ENCODE data around the gene CHMP6.

CHMP6 gene

DNA sequence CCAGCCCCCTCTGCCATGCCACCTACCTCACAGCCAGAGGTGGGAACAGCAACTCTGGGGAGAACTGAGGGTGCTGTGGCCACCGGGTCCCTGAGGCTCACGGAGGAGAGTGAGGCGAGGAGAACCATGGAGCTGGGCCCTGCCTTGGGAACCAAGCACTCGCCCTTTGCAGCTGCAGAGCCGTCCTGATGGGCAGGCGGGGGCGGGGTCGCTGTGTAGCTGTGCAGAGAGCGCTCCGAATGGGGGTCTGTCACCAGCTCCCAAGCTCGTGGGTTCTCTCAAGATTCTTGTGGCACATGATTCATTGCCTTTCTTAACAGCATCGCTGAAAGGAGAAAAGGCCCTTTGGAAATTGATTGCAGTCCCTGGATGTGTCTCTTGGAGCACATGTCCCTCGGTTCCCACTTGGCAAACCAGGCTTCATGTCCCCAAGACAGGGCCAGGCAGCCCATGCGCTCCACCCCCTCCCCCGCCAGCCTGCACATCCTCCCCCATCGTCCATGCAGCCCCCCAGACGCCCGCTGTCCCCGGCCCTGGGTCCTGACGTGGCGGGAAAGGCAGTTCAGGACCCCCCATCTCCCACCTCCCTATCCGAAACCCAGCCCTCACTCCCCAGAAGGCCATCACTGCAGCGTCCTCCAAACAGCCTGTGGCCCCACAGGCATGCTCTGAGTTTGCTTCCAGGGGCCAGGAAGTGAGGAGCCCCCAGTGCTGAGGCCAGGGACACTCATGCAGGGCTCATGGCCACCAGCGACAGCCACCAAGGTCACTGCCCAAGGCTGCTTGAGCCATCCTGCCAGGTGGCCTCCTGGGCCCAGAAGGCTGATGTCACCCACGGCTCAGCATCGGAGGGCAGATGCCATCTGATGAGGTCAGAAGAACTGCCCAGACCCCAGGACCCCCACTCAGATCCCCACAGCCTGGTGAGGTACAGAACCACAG lies 20.6 kb upstream of the CHMP6 start:
- DNase-seq: no peak

DNA sequence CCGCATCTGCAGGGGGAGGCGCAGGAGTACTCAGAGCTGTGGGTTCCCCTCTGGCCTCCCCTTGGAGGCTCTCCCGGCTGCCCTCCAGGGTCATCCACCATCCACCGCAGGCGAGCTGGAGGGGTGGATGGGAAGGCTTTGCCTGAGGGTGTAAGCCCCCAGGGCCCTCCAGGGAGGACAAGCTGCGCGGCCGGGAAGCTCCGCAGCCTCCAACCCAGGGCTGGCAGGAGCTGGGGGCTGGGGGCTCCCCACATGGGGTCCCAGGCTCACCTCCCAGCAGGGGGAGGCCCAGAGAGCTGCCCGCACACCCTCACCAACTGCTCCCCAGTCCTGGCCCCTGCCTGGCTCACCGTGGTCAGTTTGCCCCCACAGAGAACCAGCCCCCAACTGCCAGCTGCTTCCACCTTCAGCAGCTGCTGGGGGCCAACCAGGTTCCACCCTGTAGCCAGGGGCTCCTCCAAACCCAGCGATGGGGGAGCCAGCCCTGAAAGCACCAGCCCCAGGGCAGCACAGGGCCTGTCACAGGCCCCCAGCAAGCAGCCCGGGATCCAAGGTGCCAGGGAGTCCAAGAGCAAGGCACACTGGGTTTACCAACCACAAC lies 19.8 kb upstream of the CHMP6 start:
- no peak for DNase-seq

DNA sequence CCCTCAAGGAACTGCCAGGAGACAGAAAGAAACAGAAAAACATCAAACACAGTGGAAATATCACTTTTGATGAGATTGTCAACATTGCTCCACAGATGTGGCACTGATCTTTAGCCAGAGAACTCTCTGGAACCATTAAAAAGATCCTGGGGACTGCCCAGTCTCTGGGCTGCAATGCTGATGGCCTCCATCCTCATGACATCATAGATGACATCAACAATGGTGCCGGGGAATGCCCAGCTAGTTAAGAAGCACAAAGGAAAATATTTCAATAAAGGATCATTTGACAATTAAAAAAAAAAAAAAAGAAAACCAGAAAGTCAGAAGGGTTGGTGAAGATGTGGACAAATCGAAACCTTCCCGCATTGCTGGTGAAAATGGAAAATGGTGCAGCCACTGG lies 14.9 kb upstream of the CHMP6 start:
- DNase-seq: no peak

DNA sequence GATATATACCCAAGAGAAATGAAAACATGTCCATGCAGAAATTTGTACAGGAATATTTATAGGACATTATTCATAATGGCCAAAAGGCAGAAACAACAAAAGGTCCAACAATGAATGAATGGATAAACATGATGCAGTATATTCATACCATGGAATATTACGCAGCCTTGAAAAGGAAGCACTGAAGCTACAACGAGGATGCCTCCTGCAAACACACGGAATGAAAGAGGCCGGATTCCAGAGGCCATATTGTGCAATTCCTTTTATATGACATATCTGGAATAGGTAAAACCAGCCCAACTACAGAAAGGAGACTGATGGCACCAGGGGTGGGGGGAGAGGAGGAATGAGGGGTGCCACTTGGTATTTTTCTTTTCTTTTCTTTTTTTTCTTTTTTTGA lies 14.5 kb upstream of the CHMP6 start:
- DNase-seq: no peak

DNA sequence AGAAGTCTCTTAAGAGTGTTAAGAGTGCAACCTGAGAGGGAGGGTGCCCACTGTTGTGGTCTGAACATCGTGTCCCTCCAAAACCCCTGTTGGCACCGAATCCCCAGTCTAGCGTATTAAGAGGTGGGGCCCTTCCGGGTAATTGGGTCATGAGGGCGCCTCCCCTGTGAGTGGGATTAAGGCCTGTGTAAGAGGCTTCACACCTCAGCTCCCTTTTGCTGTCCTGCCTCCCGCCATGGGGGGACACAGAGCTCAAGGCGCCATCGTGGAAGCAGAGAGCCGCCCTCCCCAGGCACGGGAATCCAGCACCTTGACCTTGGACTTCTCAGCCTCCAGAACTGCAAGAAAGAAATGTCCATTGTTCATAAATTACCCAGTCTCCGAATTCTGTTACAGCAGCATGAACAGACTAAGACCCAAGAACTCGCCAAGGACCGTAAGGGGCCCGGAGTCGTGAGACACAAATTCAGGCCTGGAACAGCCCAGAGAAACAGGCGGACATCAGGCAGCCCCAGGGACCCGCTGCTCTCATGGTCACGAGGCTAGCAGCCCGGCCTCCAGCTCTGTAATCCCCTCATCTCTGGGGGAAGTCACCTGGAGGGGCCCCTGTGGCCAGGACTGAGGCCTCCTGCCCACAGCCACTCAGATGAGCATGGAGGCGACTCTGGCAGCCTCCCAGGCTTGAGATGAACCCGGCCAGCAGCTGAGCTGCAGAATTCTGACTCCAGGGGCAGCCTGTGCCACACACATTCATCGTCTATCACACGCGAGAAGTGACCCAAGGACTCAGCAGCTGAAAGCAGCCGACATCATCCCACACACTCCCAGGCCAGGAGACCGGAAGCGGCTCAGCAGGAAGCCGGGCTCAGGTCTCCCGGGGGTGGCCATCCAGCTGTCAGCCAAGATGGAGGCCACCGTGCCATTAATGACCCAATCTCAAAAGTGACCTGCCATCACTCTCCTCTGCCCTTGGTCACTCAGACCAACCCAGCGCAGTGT lies 12.8 kb upstream of the CHMP6 start:
- no peak for DNase-seq

DNA sequence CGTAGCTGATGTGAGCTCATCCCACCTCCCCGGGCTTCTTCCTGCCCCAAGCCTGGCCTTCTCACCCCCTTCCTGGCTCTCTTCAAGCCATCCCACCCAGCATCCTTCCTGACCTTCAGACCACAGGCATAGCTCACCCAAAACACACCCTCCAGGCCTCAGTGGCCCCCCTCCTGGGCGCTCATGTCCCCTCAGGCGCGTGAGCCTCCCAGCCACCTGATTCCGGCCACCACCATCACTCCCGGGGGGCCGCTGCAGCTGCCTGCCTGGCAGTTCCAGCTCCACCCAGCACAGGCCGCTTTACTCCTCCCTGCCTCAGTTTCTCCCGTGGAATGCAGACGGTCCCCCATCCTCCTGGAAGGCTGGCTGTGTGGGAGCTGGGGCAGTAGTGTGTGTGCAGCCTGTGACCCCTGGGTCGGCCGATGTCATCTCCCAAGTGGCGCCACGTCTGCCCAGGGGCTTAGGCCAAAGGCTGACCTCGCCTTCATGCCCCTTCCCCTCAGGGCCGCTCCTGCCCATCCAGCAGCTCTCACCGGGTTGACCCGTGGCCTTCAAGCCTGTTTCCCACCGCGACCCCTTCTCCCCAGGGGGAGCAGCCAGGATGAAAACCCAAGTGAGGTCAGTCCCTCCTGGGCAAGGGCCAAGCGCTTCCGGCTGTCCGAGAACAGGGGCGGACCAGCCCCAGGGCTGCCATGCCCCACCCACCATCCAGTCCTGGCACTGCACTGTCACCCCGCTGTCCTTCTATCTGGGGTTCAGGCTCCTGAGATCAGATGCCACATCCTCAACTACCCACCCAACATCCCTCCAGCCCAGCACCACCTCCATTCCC lies 11.9 kb upstream of the CHMP6 start:
- DNase-seq: no peak

DNA sequence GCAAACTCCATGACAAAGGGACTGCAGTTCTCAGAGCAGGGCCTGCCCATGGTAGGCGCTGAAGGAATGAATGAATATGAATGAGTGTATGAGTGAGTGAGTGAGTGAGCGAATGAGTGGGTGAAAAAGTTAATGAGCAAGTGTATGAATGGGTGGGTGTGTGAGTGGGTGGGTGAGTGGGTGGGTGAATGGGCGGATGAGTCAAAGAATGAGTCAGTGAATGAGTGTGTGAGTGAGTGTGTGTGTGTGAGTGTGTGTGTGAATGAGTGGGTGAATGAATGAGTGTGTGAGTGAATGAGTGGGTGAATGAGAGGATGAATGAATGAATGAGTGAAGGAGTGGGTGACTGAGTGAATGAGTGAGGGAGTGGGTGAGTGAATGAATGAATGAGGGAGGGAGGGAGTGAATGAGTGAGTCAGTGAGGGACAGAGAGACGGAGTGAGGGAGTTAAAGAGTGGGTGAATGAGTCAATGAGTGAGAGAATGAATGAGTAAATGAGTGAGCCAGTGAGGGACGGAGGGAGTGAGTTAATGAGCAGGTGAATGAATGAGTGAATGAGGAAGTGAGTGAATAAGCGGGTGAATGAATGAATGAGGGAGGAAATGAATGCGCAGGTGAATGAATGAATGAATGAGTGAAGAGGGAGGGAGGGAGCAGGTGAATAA lies 11.1 kb upstream of the CHMP6 start:
- DNase-seq: no peak

DNA sequence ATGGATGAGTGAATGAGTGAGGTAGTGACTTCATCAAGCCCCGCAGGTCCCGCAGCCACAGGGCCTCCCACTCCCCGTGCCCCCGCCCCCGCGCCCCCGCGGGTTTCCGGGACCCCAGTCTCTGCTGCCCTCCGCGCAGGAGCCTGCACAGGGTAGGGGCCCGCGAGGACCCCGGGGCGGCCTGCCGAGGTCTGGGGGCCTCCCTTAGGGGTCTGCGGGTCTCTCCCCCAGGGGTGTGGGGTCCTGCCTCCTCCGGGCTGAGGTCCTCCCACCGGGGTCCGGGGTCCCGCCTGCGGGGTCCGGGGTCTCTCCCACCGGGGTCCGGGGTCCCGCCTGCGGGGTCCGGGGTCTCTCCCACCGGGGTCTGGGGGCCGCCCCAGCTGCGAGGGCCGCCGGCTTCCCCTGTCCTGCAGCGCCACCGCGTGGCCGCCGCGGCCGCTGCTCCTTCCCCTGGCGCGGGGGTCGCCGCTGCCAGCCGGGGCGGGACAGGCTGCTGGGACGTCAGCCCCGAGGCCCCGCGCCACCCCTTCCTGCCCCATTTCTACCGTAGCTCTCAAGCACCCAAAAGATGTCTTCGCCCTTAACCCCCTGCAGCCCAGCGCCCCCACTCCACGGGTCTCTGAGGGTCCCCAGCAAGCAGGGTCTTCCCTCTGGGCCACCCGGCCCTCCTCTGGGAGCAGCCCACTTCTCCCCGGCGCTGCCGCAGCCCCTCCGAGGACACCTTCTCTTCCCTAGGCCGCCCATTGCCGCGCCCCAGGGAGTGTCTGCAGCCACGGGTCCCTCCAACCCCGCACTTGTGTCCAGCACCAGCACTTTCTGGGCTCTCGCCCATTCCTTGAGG lies 10.4 kb upstream of the CHMP6 start:
- DNase-seq: peak in 1 of 14 donors; percentile 13

DNA sequence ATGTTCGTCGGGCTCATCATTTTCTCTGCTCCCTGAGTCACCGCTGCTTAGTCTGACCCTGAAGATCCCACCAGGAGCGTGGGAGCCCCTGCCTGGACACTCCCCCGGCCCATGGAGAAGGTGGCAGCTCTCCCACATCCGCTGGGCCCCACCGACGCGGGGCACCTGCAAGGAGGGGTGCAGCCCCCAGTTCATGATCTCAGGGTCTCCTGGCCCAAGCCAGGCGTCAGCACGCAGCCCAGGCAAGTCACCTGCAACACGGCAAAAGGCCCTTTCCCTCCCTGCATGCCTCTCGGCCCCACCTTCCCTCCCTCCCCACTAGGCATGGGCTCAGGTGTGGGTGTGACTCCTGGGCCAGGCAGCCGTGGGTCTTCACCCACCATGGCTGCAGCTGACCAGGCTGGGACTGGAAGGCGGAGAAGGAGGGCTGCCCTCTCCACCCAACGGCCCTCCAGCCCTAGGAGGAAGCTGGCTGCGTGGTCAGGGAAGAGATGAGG lies 9.7 kb upstream of the CHMP6 start:
- DNase-seq: no peak

DNA sequence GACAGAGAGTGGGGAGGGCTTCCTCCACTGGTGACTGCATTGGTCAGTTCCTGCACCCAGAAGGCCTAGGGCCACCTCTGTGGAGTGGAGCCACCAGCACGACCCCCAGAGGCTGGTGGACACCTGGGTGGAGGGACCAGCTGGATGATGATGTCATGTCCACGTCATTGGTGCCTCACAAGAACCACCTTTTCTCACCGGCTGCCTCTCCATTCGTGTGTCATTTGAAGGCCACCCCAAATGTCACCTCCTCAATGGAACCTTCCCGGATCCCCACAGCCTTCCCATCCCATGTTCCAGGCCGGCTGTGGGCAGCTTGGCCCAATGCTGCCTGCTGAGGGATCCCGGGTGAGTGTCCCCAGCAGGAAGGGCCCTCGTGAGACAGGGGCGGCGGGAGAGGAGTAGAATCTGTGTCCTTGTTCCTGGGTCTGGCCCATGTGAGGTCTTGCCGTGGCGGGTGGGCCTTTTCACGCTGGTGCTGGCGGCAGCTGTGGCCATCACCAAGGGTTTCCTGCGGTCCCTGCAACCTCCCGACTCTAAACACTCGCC lies 9.1 kb upstream of the CHMP6 start:
- no peak for DNase-seq

DNA sequence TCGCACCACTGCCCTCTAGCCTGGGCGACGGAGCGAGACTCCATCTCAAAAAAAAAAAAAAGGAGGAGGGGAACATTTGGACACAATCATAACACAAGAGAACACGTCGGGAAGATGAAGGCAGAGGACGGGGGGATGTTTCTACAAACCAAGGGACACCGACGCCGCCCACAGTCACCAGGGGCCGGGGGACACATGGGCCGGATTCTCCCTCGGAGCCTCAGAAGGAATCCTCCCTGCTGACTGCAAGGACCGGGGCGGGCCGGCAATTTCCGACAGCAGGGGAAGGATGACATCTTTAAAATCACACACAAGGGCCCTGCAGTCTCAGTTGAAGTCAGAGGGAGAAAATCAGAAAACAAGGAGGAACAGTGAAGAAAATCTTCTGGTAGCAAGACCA lies 8.1 kb upstream of the CHMP6 start:
- DNase-seq: no peak

DNA sequence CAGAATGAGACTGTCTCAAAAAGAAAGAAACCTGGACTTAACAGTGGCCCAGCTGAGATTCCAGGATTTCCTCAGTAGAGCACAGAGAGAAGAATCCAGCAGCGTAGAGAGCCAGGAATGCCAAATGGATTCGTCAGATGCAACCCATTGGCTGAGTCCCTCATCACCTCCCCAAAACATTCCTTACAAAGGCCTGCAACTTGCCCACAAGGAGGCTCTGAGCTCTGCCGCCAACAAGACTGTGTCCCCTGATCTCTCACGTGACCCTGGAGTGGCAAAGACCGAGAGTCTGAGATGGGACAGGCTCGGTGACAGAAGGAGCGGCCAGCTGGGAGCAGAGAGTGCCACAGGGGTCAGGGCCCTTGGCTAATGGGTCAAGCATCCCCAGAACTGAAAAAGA lies 6.9 kb upstream of the CHMP6 start:
- DNase-seq: peak in 5 of 14 donors; percentile 11 to 60 (median 30)

DNA sequence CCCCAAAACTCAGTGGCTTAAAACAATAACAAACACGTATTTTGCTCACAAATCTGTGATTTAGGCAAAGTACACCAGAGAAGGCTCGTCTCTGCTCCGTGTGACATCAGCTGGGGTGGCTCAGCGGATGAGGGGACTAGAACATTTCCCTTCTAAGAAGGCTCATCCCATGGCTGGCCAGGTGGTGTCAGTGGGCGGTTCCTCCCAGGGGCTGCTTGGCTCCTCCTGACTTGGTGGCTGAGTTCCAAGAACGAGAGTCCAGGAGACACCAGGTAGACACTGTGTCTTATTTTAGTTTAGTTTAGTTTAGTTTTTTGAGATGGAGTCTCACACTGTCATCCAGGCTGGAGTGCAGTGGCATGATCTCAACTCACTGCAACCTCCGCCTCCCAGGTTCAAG lies 5.6 kb upstream of the CHMP6 start:
- no peak for DNase-seq

DNA sequence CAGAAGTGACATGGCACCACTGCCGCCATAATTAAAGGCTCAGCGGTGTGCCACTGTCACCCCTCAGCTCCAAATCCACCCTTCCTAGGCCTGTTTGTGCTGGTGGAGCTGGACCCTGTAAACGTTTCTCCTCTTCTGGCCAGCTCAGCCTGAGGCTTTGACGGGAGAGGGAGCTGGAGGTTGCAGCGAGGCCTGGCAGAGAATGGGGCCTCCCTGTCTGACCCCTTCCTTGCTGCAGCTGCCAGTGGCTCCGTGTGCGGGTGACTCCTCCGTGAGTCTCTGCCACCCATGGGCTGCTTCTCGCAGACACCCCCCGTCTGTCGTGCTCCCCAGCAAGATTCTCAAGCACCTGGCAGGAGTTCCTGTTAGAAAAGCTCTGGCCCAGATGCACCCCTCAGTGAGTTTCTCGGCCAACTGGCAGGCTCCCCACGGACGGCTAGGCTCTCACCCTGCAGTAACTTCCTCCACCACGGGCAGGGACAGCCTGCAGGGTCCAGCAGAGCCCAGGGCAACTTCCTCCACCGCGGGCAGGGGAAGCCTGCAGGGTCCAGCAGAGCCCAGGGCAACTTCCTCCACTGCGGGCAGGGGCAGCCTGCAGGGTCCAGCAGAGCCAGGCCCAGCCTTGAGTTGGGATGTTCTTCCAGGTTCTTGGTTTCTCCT lies 4.7 kb upstream of the CHMP6 start:
- peak in 7 of 14 donors; percentile 19 to 65 (median 36) for DNase-seq

DNA sequence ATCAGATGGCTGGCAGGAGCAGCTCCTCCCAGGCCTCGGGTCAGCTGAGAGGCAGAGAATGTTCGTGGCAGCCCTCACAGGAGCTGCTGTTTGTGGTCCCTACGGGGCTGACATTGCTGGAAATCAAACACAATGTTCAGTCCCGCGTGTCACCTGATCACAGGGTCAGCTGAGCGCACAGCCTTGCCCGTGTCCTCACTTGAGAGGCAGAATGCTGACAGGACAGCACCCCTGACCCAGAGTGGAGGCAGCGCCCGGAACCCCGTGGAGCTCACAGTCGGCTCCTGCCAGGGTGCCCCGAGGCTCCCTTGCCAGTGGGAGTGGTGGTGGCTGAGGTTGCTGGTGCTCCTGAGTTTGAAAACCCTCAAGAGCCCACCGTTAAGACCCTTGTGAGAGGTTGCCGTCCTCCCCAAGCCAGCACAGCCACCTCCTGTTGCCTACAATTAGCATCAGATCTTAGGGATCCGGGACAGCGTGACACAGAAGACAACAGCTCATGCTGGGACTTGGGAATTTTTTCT lies 3.6 kb upstream of the CHMP6 start:
- no peak for DNase-seq

DNA sequence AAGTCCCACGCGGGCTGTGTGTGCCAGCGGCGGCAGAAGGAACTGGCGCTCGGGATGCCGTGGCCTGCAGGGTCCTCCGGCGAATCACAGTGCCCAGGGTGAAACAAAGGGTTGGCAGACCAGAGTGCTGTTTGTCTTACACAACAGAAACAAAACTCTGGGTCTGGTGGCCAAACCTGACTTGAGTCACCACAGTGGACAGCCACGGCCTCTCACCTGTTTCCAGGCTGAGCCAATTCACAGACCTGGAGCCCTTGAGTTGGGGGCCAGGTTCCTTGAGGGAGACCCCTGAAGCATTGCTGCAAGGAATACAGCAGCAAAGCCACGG lies 2.1 kb upstream of the CHMP6 start:
- DNase-seq: no peak

DNA sequence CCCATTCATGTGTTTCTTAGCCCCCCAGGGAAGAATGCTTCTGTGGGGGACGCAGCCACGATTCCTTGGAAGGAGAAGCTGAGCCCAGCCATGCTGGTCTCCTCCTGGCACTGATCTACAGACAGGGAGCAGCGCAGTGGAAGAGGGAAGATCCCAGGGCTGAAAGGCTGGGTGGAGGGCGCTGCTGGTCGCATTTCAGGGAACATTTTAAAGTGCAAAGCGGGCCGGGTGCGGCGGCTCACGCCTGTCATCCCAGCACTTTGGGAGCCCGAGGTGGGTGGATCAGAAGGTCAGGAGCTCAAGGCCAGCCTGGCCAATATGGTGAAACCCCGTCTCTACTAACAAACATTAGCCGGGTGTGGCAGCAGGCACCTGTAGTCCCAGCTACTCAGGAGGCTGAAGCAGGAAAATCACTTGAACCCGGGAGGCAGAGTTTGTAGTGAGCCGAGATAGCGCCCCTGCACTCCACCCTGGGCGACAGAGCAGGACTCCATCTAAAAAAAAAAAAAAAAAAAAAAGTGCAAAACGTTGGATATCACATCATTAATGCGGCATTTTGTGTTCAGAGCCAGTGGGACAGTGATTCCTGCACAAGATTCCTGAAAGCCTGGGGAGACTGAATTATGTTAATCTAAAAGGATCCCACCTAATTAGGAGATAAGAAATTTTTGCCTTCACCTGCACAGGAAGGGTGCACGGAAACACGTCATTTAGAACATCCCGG lies 558 bp upstream of the CHMP6 start:
- DNase-seq: no peak

Data from C1 segment of cervical spinal cord (tissue), 14 donors.